ENCODE measurements around the gene DOCK9.
A peak's percentile ranks its signal among the peaks of the same experiment; 100 is the strongest.

DOCK9 gene

DNA sequence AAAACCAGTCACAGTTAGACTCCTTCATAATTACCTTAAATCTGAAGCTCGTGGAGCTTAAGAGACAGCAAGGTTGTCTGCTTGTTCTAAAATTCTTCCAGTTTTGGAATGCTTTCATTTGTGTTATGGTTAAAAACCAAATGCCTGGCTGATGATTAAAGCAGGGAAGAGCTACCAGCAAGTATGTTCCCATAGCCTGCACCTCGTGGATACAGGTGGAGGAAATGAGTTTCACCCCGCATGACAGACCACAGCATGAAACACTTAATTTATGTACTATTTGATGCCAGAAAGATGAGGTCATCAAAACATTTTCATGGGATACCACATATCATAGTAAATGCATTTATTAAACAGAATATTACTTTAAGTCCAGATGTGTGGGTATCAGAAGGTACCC, 416 bp upstream of the DOCK9 start:
- no peak overlapping the region for H3K27ac ChIP-seq
- no peaks in the 10 kb centered on the region for H3K27me3 ChIP-seq
- H3K4me2 ChIP-seq, result no peak overlapping the region

DNA sequence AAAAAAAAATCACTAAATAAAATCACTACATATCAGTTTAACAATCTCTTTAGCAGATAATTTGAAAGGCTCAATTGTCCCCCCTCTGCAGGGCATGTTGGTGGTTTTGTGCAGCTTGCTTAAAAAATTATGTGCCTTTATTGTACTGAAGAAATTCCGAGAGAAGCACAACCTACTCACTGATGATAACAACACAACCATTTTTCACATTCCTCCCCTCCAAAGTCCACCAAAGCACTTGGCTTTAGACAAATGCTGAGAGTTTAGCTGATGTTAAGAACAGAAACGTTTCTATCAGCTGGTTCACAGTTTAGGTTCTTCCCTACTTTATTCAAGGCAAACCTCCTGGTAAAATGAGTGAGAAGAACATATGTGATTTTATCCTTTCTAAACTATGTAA, 923 bp downstream of the DOCK9 start:
- Histone ChIP-seq H3K9ac (0 out of 2 replicates have a peak overlapping the region, but pooled peaks have one; percentile 28), H3K36me3 (no peaks in the 10 kb centered on the region), H3K9me3 (no peaks in the 10 kb centered on the region), H3K4me2 (peak overlapping the region; percentile 78), H3K27me3 (no peaks in the 10 kb centered on the region), H3K4me3 (no peak overlapping the region), H3K4me1 (peaks cover 69% of the 10 kb centered on the region), H4K20me1 (no peaks in the 10 kb centered on the region), H3K27ac (peak overlapping the region; percentile 57; the same call in 1 of the 2 replicates)
- no peak for TF ChIP-seq Cebpa-rat (IDR thresholded peaks at IDR 0.05)

More for the DNA sequence above, 416 bp upstream of the DOCK9 start:
- H3K9ac ChIP-seq, result no peak overlapping the region
- TF ChIP-seq Cebpa-rat (IDR thresholded peaks at IDR 0.05), result no peak
- no peaks in the 10 kb centered on the region for H3K36me3 ChIP-seq
- H4K20me1 ChIP-seq, result no peaks in the 10 kb centered on the region
- no peaks in the 10 kb centered on the region for H3K9me3 ChIP-seq
- H3K4me3 ChIP-seq, result no peak overlapping the region
- H3K4me1 ChIP-seq, result peaks cover 61% of the 10 kb centered on the region

DNA sequence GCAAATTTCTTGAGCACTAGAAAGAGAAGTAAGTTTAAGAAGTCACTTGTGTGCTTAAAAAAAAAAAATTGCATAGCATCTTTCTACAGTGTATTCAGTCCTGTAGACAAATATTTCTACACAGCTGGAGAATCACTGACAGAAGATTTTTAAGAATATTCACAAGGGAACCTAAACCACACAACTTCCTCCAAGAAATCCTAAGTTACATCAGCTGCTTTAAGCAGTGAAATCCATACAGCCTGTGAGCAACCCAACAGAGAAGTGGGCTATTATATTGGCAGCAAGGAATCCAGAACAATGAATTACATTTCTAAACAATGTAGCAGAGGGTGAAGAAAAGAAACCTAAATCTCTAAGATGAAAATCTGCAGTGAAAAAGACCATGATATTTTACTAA, 1.5 kb downstream of the DOCK9 start:
- peaks cover 63% of the 10 kb centered on the region for H3K4me1 ChIP-seq
- no peak overlapping the region for H3K4me3 ChIP-seq
- H3K36me3 ChIP-seq, result no peaks in the 10 kb centered on the region
- peak overlapping the region; percentile 57 for H3K27ac ChIP-seq
- TF ChIP-seq Cebpa-rat (IDR thresholded peaks at IDR 0.05), result no peak
- peak overlapping the region; percentile 78 for H3K4me2 ChIP-seq
- H3K27me3 ChIP-seq, result no peaks in the 10 kb centered on the region
- no peaks in the 10 kb centered on the region for H4K20me1 ChIP-seq
- 0 out of 2 replicates have a peak overlapping the region, but pooled peaks have one; percentile 28 for H3K9ac ChIP-seq
- H3K9me3 ChIP-seq, result no peaks in the 10 kb centered on the region

DNA sequence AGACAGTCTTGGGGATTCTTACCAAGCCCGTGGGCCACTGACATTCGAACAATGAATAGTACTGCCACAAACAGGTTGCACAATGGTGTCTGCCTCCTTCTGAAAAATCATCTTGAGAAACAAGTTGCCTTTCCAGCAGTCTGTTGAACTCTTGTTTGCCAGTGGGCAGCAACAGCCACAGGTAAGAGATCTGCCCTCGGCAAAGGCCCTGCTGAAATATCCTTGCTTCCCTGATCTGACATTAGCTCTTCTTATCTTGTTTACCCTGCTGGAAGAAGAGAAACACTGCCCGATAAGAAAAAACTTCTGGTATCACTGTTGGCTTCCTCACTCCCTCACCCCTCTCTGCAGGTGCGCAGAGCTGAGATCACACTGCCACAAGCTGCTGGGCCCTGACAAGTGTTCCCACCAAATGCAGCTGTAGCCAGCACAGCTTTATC, 2.0 kb downstream of the DOCK9 start:
- Histone ChIP-seq H3K4me1 (peaks cover 60% of the 10 kb centered on the region), H3K4me3 (no peak overlapping the region), H3K9me3 (no peaks in the 10 kb centered on the region), H4K20me1 (no peaks in the 10 kb centered on the region), H3K9ac (peak overlapping the region; percentile 28; the same call in 1 of the 2 replicates), H3K36me3 (no peaks in the 10 kb centered on the region), H3K27ac (peak overlapping the region; percentile 57), H3K4me2 (peak overlapping the region; percentile 78), H3K27me3 (no peaks in the 10 kb centered on the region)
- no peak for TF ChIP-seq Cebpa-rat (IDR thresholded peaks at IDR 0.05)

DNA sequence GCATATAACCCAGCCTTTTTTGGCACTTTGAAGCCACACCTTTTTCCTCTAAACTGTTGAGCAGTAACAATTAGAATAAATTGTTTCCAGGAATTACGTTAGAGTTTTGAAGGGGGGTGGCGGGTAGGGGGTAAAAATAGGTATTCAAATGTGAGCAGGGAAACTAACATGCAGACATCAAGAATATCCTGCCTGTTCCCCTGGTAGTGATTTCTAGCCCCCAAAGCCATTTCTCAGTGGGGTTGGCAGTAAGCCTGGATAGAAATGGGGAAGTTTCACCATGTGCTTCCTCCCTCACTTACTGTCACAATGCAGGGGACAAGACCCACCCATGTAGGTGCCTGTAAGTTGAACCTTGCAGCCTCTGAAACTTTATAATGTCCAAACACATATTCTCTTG, 3.8 kb downstream of the DOCK9 start:
- H3K36me3 ChIP-seq, result no peaks in the 10 kb centered on the region
- H3K4me1 ChIP-seq, result peaks cover 60% of the 10 kb centered on the region
- H3K27me3 ChIP-seq, result no peaks in the 10 kb centered on the region
- H3K9ac ChIP-seq, result no peak overlapping the region
- H3K4me2 ChIP-seq, result peak overlapping the region; percentile 78
- H3K27ac ChIP-seq, result peak overlapping the region; percentile 57
- H3K9me3 ChIP-seq, result no peaks in the 10 kb centered on the region
- H4K20me1 ChIP-seq, result no peaks in the 10 kb centered on the region
- TF ChIP-seq Cebpa-rat (IDR thresholded peaks at IDR 0.05), result no peak
- no peak overlapping the region for H3K4me3 ChIP-seq

DNA sequence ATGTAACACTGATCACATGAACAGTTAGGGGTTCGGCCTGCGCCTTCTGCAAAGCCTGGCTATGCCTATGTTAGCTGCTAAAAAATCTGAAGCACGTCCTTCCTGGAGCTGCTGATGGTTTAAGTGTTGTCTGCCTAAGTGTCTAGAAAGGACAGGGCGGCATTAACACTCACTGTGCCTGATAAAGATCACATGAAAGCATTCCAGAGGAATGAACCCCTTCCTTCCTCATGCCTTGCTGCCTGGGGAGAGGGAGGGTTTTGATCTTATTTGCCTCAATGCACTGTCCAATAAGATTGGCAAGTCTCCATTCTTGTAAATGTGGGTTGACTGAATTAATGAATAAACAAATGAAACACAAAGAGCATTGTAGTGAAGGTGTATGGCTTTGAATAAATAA, 5.2 kb downstream of the DOCK9 start:
- peaks cover 55% of the 10 kb centered on the region for H3K4me1 ChIP-seq
- TF ChIP-seq Cebpa-rat (IDR thresholded peaks at IDR 0.05), result no peak
- peak overlapping the region; percentile 78; the same call in 1 of the 2 replicates for H3K4me2 ChIP-seq

DNA sequence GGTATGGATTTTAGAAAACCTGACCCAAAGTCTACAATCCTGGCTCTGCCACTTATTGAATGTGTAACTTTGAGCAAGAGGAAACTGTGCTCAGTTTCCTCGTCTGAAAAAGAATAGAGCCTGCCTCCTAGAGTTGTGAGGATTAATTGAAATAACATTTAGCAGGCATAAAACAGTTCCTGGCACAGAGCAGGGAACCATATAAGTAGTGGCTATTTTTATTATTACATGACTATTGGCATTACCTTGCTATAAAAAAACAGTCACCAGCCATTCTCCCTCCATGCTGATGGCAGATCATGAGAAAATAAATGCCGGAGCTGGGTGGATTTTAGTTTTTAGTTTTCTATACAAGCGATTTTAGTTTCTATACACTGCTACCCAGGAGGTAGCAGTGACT, 5.8 kb downstream of the DOCK9 start:
- no peak overlapping the region for H3K9ac ChIP-seq
- no peaks in the 10 kb centered on the region for H3K36me3 ChIP-seq

More for the DNA sequence above, 5.2 kb downstream of the DOCK9 start:
- Histone ChIP-seq H3K27ac (no peak overlapping the region), H3K4me3 (no peak overlapping the region), H3K27me3 (no peaks in the 10 kb centered on the region), H4K20me1 (no peaks in the 10 kb centered on the region), H3K9me3 (no peaks in the 10 kb centered on the region), H3K9ac (no peak overlapping the region), H3K36me3 (no peaks in the 10 kb centered on the region)

DNA sequence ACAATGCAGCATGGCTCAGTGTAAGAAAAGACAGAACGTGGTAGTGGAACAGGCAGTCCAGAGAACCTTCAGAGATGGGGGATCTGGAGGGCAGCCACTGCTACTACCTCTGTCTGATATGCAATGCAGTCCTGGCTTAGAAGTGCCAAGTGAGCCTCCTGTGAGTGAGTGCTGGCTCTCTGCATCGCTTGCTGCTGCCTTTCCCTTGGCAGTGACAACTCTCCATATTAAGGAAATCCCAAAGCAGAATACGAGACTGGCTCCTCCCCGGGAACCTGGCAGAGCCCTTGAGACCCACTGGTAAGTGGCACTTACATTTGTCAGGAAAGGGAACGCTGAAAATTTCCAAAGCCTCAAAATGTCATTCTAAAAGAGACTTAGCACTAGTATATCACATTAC, 7.5 kb downstream of the DOCK9 start:
- Histone ChIP-seq H4K20me1 (no peaks in the 10 kb centered on the region), H3K4me2 (no peak overlapping the region), H3K27me3 (no peaks in the 10 kb centered on the region), H3K4me3 (no peak overlapping the region), H3K27ac (no peak overlapping the region), H3K9ac (no peak overlapping the region), H3K36me3 (no peaks in the 10 kb centered on the region), H3K4me1 (peaks cover 32% of the 10 kb centered on the region), H3K9me3 (no peaks in the 10 kb centered on the region)
- no peak for TF ChIP-seq Cebpa-rat (IDR thresholded peaks at IDR 0.05)

More for the DNA sequence above, 5.8 kb downstream of the DOCK9 start:
- H3K27ac ChIP-seq, result no peak overlapping the region
- H4K20me1 ChIP-seq, result no peaks in the 10 kb centered on the region
- TF ChIP-seq Cebpa-rat (IDR thresholded peaks at IDR 0.05), result no peak
- H3K9me3 ChIP-seq, result no peaks in the 10 kb centered on the region
- H3K4me3 ChIP-seq, result no peak overlapping the region
- H3K4me2 ChIP-seq, result no peak overlapping the region
- H3K27me3 ChIP-seq, result no peaks in the 10 kb centered on the region
- peaks cover 49% of the 10 kb centered on the region for H3K4me1 ChIP-seq

DNA sequence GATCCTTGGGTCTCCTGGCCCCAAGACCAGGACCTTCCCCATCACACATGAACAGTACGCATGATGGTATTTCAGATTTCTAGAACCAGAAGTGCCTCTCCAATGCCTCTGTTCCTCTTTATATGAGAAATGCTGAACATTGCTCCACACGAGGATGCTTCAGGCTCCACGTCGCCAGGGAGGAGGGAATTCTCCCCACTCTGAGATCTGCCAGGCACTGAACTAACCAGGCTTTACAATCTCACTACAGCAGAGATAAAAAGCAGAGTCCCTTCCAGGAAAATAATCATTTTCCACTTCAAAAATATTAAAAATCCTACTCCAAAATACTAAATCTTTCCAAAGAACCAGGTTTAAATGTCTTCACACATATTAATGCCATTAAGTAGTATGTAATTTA, 10.4 kb downstream of the DOCK9 start:
- no peaks in the 10 kb centered on the region for H4K20me1 ChIP-seq
- H3K4me3 ChIP-seq, result no peak overlapping the region
- H3K9me3 ChIP-seq, result no peaks in the 10 kb centered on the region
- no peak overlapping the region for H3K4me2 ChIP-seq
- H3K4me1 ChIP-seq, result peaks cover 4% of the 10 kb centered on the region
- H3K27ac ChIP-seq, result no peak overlapping the region
- no peaks in the 10 kb centered on the region for H3K27me3 ChIP-seq
- no peak overlapping the region for H3K9ac ChIP-seq
- no peak for TF ChIP-seq Cebpa-rat (IDR thresholded peaks at IDR 0.05)
- no peaks in the 10 kb centered on the region for H3K36me3 ChIP-seq

DNA sequence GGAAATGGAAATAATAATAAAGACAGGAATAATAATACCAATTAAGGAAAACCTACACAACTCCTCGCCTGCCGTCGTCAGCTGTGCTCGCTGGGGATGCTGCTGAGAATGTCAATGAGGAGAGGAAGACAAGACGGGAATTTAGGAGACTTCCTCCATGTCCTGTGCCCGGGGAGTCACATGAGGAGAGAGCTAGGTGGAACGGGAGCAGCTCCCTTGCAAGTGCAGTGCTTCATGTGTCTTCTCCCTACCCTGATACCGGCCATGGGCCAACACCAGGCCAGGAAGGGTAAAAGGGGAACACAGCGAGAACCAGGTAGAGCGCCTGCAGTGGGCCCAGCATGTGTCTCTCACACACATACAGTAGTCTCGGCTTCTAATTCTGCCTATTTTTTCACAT, 11.8 kb downstream of the DOCK9 start:
- Histone ChIP-seq H3K9me3 (no peaks in the 10 kb centered on the region), H3K27me3 (no peaks in the 10 kb centered on the region), H3K4me3 (no peak overlapping the region), H4K20me1 (no peaks in the 10 kb centered on the region), H3K4me1 (peaks cover 1% of the 10 kb centered on the region; the same call in 1 of the 2 replicates), H3K4me2 (no peak overlapping the region), H3K9ac (no peak overlapping the region), H3K27ac (no peak overlapping the region), H3K36me3 (no peaks in the 10 kb centered on the region)
- TF ChIP-seq Cebpa-rat (IDR thresholded peaks at IDR 0.05), result no peak

DNA sequence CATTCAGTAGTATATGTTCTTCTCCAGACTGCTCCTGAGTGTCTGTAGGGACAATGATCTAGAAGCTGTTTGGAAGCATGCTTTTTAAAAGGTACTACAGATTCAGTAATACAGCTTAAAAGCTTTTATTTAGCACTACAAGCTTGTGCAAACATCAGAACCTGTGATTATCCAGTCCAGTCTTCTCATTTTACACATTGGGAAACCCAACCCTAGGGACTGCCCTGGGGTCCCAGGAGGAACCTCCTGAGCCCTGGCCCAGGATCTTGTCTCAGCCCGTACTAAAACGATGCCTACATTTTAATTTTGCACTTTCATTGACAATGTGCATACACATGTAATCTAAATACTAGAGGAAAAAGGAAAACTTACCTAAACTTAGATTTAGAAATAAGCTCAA, 12.5 kb downstream of the DOCK9 start:
- Histone ChIP-seq H3K9ac (no peak overlapping the region), H3K4me3 (no peak overlapping the region), H3K36me3 (no peaks in the 10 kb centered on the region), H3K27me3 (no peaks in the 10 kb centered on the region), H4K20me1 (no peaks in the 10 kb centered on the region), H3K4me2 (no peak overlapping the region), H3K4me1 (peaks cover 6% of the 10 kb centered on the region; the same call in 1 of the 2 replicates), H3K9me3 (no peaks in the 10 kb centered on the region), H3K27ac (no peak overlapping the region)
- no peak for TF ChIP-seq Cebpa-rat (IDR thresholded peaks at IDR 0.05)

Data from BLaER1 (cell line).